NB4 (cell line): ENCODE results near the gene PCTP.

Experiments
- MYC ChIP-seq: IDR thresholded peaks from 2 replicates; pipeline ENCODE4 v1.6.1; 2011; ENCODE audit warnings: low read depth, low read length
- TF ChIP-seq, protein P1 (sequence below): IDR thresholded peaks from one replicate; pipeline ENCODE4 v1.5.1; 2012; ENCODE audit warnings: low read depth, low read length

DNA sequence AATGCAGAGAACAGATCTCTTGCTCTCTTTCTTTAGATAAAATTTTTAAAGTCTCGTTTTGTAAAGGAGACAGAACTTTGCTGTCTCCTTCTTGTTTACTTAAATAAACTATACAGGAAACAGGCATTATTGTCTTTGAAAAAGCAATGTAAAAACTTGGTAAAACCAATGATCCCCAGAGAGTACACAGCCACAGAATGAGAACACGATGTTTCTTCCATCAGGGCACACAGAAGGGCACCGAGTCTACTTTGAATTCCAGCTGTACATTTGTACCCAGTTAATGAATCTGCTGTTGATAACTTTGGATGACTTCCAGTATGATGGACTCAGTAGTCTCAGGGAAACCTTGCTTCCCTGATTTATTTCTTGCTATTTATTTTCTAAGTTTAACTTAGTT lies 20.0 kb upstream of the PCTP start:
- TF ChIP-seq, protein P1, sequence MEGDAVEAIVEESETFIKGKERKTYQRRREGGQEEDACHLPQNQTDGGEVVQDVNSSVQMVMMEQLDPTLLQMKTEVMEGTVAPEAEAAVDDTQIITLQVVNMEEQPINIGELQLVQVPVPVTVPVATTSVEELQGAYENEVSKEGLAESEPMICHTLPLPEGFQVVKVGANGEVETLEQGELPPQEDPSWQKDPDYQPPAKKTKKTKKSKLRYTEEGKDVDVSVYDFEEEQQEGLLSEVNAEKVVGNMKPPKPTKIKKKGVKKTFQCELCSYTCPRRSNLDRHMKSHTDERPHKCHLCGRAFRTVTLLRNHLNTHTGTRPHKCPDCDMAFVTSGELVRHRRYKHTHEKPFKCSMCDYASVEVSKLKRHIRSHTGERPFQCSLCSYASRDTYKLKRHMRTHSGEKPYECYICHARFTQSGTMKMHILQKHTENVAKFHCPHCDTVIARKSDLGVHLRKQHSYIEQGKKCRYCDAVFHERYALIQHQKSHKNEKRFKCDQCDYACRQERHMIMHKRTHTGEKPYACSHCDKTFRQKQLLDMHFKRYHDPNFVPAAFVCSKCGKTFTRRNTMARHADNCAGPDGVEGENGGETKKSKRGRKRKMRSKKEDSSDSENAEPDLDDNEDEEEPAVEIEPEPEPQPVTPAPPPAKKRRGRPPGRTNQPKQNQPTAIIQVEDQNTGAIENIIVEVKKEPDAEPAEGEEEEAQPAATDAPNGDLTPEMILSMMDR, result no peak
- no peak for TF ChIP-seq MYC
